ENCODE data around the gene INHA.

GRCh38 chr2:219542931-219543595 is 29.0 kb upstream of the INHA start:
- TF ChIP-seq POLR2A (IDR thresholded peaks at IDR 0.05) (no peak), CTCF (IDR thresholded peaks at IDR 0.05) (no peak)
